ENCODE measurements around the gene MEFV. TPM values are rescaled to one million over a fixed set of nuclear protein-coding genes. Genes with fewer than 3 reads are reported as not detected.

Gene MEFV
- polyA plus RNA-seq, 2 of the 4 experiments (the other 2 are of a cell fraction), result not detected

DNA sequence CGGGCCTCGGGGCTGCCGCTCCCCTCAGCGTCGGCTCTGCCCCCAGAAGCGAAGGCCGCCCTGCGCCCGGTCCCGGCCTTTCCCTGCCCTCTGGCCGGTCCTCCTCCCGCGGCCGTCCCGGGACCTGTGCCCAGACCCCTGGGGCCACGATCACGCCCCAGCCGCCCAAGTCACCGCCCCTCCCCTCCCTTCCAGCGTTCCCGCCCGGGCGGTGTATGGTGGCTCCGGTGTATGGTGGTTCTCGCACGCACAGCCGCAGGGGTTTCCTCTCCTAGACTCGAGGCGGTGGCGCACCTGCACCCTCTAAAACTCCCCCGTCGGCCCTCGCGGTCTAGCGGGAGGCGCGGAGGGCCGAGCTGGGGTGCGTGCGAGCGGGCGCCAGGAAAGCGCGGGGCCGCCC, 38.8 kb upstream of the MEFV start:
- no peak for FAIRE-seq
- H3K9me3 ChIP-seq, result peaks cover 97% of the 10 kb centered on the region
- WGBS (ENCODE audit: missing lambda C conversion rate), result 98% methylated on average over 37 of the region's 45 CpGs
- ChIA-PET CTCF (no interaction called here), POLR2A (no interaction called here)
- no peaks in the 10 kb centered on the region for H3K4me1 ChIP-seq
- no peak overlapping the region for H3K4me3 ChIP-seq
- H3K4me2 ChIP-seq, result no peak overlapping the region
- DNase-seq (ENCODE audit: low read depth in 1 of 2, low spot score in 1 of 2), result no peak
- H3K27ac ChIP-seq, result no peak overlapping the region
- no peak; a peak in 1 of 6 replicates for ATAC-seq
- TF ChIP-seq, protein P1, sequence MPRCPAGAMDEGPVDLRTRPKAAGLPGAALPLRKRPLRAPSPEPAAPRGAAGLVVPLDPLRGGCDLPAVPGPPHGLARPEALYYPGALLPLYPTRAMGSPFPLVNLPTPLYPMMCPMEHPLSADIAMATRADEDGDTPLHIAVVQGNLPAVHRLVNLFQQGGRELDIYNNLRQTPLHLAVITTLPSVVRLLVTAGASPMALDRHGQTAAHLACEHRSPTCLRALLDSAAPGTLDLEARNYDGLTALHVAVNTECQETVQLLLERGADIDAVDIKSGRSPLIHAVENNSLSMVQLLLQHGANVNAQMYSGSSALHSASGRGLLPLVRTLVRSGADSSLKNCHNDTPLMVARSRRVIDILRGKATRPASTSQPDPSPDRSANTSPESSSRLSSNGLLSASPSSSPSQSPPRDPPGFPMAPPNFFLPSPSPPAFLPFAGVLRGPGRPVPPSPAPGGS (IDR thresholded peaks at IDR 0.05), result no peak
- TF ChIP-seq, protein P2, sequence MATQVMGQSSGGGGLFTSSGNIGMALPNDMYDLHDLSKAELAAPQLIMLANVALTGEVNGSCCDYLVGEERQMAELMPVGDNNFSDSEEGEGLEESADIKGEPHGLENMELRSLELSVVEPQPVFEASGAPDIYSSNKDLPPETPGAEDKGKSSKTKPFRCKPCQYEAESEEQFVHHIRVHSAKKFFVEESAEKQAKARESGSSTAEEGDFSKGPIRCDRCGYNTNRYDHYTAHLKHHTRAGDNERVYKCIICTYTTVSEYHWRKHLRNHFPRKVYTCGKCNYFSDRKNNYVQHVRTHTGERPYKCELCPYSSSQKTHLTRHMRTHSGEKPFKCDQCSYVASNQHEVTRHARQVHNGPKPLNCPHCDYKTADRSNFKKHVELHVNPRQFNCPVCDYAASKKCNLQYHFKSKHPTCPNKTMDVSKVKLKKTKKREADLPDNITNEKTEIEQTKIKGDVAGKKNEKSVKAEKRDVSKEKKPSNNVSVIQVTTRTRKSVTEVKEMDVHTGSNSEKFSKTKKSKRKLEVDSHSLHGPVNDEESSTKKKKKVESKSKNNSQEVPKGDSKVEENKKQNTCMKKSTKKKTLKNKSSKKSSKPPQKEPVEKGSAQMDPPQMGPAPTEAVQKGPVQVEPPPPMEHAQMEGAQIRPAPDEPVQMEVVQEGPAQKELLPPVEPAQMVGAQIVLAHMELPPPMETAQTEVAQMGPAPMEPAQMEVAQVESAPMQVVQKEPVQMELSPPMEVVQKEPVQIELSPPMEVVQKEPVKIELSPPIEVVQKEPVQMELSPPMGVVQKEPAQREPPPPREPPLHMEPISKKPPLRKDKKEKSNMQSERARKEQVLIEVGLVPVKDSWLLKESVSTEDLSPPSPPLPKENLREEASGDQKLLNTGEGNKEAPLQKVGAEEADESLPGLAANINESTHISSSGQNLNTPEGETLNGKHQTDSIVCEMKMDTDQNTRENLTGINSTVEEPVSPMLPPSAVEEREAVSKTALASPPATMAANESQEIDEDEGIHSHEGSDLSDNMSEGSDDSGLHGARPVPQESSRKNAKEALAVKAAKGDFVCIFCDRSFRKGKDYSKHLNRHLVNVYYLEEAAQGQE (IDR thresholded peaks at IDR 0.05), result no peak
- TF ChIP-seq, protein P3, sequence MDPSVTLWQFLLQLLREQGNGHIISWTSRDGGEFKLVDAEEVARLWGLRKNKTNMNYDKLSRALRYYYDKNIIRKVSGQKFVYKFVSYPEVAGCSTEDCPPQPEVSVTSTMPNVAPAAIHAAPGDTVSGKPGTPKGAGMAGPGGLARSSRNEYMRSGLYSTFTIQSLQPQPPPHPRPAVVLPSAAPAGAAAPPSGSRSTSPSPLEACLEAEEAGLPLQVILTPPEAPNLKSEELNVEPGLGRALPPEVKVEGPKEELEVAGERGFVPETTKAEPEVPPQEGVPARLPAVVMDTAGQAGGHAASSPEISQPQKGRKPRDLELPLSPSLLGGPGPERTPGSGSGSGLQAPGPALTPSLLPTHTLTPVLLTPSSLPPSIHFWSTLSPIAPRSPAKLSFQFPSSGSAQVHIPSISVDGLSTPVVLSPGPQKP (IDR thresholded peaks at IDR 0.05; ENCODE audit: low read depth, low read length), result no peak

DNA sequence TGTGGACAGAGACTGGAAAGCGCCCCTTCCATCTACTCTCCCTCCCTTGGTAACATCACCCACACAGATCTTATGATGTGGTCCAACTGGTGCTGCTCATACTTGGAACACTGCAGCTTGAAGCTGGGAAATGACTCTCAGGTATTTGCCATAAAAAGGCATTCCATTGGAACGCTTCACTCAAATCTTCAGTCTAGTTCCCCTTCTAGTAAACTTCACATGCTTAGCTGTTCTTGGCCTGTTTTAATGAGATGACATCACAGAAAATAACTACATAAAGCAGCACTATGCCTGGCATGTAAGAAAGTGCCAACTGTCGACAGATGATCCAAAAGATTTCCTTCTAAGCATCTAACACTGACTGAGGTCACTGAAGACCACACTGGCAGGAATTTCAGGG, 36.2 kb upstream of the MEFV start:
- peaks cover 95% of the 10 kb centered on the region for H3K9me3 ChIP-seq
- ChIA-PET CTCF (interaction anchor here (1.2 kb wide), 1 partner anchor 13 kb away, joined by 5 read pairs; the partner anchor contains the start of genes TIGD7 and ZNF75A), POLR2A (interaction anchor here (3.2 kb wide), 1 partner anchor 9 kb away, joined by 10 read pairs; the partner anchor contains the start of gene ZNF263)
- H3K4me3 ChIP-seq, result no peak overlapping the region
- TF ChIP-seq, protein P3 (IDR thresholded peaks at IDR 0.05; ENCODE audit: low read depth, low read length), result no peak
- TF ChIP-seq HOXB5 (CRISPR knock-in tag; IDR thresholded peaks at IDR 0.05) (no peak), HEYL (CRISPR knock-in tag; IDR thresholded peaks at IDR 0.05) (no peak), KDM1A (IDR thresholded peaks at IDR 0.05; ENCODE audit: low read depth) (no peak), HOXB13 (CRISPR knock-in tag; IDR thresholded peaks at IDR 0.05; ENCODE audit: low read depth) (no peak), FOXS1 (CRISPR knock-in tag; IDR thresholded peaks at IDR 0.05) (no peak), TP53 (CRISPR knock-in tag; IDR thresholded peaks at IDR 0.05) (no peak)
- TF ChIP-seq, protein P4, sequence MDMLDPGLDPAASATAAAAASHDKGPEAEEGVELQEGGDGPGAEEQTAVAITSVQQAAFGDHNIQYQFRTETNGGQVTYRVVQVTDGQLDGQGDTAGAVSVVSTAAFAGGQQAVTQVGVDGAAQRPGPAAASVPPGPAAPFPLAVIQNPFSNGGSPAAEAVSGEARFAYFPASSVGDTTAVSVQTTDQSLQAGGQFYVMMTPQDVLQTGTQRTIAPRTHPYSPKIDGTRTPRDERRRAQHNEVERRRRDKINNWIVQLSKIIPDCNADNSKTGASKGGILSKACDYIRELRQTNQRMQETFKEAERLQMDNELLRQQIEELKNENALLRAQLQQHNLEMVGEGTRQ (IDR thresholded peaks at IDR 0.05), result no peak
- no peaks in the 10 kb centered on the region for H3K4me1 ChIP-seq
- H3K27ac ChIP-seq, result no peak overlapping the region
- 93% methylated on average over 3 of the region's 3 CpGs for WGBS (ENCODE audit: missing lambda C conversion rate)
- H3K4me2 ChIP-seq, result no peak overlapping the region
- no peak for DNase-seq (ENCODE audit: low read depth in 1 of 2, low spot score in 1 of 2)
- no peak for ATAC-seq
- no peak for FAIRE-seq

DNA sequence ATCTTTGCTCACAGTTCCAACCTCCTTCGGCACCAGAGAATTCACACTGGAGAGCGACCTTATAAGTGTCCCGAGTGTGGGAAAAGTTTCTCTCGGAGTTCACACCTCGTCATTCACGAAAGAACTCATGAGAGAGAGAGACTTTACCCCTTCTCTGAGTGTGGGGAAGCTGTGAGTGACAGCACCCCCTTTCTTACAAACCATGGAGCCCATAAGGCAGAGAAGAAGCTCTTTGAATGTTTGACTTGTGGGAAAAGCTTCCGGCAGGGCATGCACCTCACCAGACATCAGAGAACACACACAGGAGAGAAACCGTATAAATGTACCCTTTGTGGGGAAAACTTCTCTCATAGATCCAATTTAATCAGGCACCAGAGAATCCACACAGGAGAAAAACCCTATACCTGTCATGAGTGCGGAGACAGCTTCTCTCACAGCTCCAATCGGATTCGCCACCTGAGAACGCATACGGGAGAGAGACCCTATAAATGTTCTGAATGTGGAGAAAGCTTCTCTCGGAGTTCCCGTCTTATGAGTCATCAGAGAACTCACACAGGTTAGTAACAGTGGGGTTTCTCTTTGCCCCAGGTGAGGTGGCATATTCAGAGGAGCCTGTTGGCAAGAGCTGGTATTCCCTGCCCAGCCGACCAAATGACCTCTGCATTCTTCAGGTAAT, 33.7 kb upstream of the MEFV start:
- no peak for TF ChIP-seq FOSL2 (IDR thresholded peaks at IDR 0.05)
- TF ChIP-seq FOSL2 (CRISPR knock-in tag; IDR thresholded peaks at IDR 0.05), result peak; percentile 60; the same call in 1 of the 2 replicates
- no peak for TF ChIP-seq KDM5A (IDR thresholded peaks at IDR 0.05)
- TF ChIP-seq NFE2L2 (conservative IDR thresholded peaks at IDR 0.05; ENCODE audit: low read length), result no peak
- no peak for TF ChIP-seq HOXA7 (CRISPR knock-in tag; IDR thresholded peaks at IDR 0.05)
- no peak for TF ChIP-seq SMC3 (IDR thresholded peaks at IDR 0.05)
- no peak for TF ChIP-seq HOXB13 (CRISPR knock-in tag; IDR thresholded peaks at IDR 0.05; ENCODE audit: low read depth)
- no peak for TF ChIP-seq MAZ (IDR thresholded peaks at IDR 0.05; ENCODE audit: borderline replicate concordance, low read depth, low read length)
- TF ChIP-seq GATA3 (IDR thresholded peaks at IDR 0.05; ENCODE audit: borderline replicate concordance), result no peak
- 0 out of 2 replicates have a peak, but pooled peaks have one; percentile 51 for TF ChIP-seq KDM1A (IDR thresholded peaks at IDR 0.05; ENCODE audit: low read depth)
- TF ChIP-seq, protein P5, sequence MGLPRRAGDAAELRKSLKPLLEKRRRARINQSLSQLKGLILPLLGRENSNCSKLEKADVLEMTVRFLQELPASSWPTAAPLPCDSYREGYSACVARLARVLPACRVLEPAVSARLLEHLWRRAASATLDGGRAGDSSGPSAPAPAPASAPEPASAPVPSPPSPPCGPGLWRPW (IDR thresholded peaks at IDR 0.05), result peak; percentile 47; the same call in 1 of the 2 replicates
- TF ChIP-seq, protein P6, sequence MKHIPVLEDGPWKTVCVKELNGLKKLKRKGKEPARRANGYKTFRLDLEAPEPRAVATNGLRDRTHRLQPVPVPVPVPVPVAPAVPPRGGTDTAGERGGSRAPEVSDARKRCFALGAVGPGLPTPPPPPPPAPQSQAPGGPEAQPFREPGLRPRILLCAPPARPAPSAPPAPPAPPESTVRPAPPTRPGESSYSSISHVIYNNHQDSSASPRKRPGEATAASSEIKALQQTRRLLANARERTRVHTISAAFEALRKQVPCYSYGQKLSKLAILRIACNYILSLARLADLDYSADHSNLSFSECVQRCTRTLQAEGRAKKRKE (CRISPR knock-in tag; IDR thresholded peaks at IDR 0.05; ENCODE audit: low read depth), result no peak
- no peak for TF ChIP-seq JUNB (IDR thresholded peaks at IDR 0.05)
- TF ChIP-seq MYC (IDR thresholded peaks at IDR 0.05; ENCODE audit: borderline replicate concordance, low read length), result no peak
- TF ChIP-seq ZNF302 (CRISPR knock-in tag; IDR thresholded peaks at IDR 0.05), result no peak
- ChIA-PET CTCF (no interaction called here), POLR2A (no interaction called here)
- peaks cover 98% of the 10 kb centered on the region for H3K9me3 ChIP-seq
- DNase-seq (ENCODE audit: low read depth in 1 of 2, low spot score in 1 of 2) (peak in 1 of 2 experiments; percentile 37), ATAC-seq (no peak), FAIRE-seq (no peak)
- 97% methylated on average over 16 of the region's 16 CpGs for WGBS (ENCODE audit: missing lambda C conversion rate)
- H3K4me2 ChIP-seq, result no peak overlapping the region
- no peak overlapping the region for H3K27ac ChIP-seq
- H3K4me1 ChIP-seq, result no peaks in the 10 kb centered on the region
- H3K4me3 ChIP-seq, result no peak overlapping the region
